HG03025 (cell line): ENCODE results near the gene PITX3.

Source experiments
- ATAC-seq: cut with Tn5 transposase; IDR thresholded peaks from one replicate; pipeline ENCODE4 v1.9.1; 2021; ENCODE audit warnings: mild to moderate bottlenecking, moderate library complexity; ENCODE audit not compliant: unreplicated experiment, low FRiP score

The PITX3 gene

DNA sequence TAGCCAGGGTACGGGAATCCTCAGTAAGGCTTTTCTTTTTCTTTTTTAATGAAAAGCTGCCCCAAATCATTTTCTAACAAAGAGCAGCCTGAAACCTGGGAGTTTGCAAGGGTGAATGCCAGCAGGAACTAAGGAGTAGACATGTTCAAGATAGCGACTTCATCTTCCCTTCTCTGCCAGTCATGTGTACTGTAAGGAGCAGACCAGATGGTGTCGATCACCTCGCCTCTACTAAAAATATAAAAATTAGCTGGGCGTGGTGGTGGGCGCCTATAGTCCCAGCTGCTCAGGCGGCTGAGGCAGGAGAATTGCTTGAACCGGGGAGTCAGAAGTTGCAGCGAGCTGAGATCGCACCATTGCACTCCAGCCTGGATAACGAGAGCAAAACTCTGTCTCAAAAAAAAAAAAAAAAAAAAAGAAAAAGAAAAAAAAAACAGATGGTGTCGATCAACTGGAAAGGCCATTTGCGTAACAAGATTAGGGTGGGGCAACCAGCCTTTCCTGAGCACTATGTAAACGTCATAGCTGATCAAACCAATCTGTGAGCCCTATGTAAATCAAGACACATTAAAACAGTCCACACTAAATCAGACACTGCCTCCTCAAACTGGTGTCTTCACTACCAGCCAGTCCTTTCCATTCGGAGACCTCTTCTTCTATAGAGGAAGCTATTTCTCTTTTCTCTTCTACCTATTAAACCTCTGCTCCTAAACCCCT is 55.3 kb downstream of the PITX3 start:
- no peak for ATAC-seq

DNA sequence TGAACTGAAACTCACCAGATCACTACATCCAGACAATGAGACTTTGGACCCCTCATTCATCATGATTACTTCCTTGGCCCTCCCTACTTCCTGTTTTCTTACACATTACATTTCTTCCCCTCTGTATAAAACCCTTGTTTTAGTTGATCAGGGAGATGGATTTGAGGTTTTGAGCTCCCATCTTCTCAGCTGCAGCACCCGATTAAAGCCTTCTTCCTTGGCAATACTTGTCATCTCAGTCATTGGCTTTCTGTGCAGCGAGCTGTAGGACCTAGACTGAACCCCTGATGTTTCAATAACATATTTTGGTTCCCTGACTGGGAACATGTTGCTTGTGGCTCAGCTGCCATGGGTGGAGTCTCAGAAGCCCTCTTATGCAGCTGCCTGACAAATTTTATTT is 56.0 kb downstream of the PITX3 start:
- no peak for ATAC-seq

DNA sequence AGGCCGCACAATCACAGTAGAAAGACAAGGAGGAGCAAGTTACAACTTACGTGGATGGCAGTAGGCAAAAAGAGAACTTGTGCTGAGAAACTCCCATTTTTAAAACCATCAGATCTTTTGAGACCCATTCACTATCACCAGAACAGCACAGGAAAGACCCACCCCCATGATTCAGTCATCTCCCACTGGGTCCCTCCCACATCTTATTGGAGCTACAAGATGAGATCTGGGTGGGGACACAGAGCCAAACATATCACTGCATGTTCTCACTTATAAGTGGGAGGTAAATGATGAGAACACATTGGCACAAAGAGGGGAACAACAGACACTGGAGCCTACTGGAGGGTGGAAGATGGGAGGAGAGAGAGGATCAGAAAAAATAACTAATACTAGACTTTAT is 56.7 kb downstream of the PITX3 start:
- no peak for ATAC-seq
